Thyroid gland (tissue), 4 donors: ENCODE data around the gene ABL2. TPM values are rescaled to one million over a fixed set of nuclear protein-coding genes. Genes with fewer than 3 reads are reported as not detected.

Experiments used
- DNase-seq, 2 donors: peaks; one replicate each; pipeline ENCODE4 v3.0.0-alpha.2; 2019
- H3K27ac ChIP-seq, 3 donors: fragments of 200-600 bp; sonication (generic); 1 replicate in 2 of 3; 2 replicates in 1 of 3; pipeline ENCODE4 v1.5.1; 2016 to 2019; ENCODE audit warnings: mild to moderate bottlenecking in 1 of 3, moderate library complexity in 1 of 3
- H3K27me3 ChIP-seq: fragments of 200-600 bp; sonication (generic); one replicate; pipeline ENCODE4 v1.5.1; 2019
- H3K36me3 ChIP-seq, 2 donors: fragments of 200-600 bp; sonication (generic); one replicate each; pipeline ENCODE4 v1.5.1; 2016 to 2019
- H3K4me1 ChIP-seq, 2 donors: fragments of 200-600 bp; sonication (generic); one replicate each; pipeline ENCODE4 v1.5.1; 2017 to 2019
- H3K4me3 ChIP-seq, 3 donors: fragments of 200-600 bp; sonication (generic); replicated peaks in 1 of 3; 1 replicate in 2 of 3; 2 replicates in 1 of 3; pipeline ENCODE4 v1.5.1; 2016; ENCODE audit warnings: mild to moderate bottlenecking in 1 of 3
- H3K9me3 ChIP-seq: fragments of 200-600 bp; sonication (generic); one replicate; pipeline ENCODE4 v1.5.1; 2017
- POLR2A ChIP-seq, 2 donors: fragments of 450-650 bp; IDR thresholded peaks; one replicate each; pipeline ENCODE4 v1.6.1; 2017; ENCODE audit warnings: antibody characterized with exemption in 2 of 2, mild to moderate bottlenecking in 2 of 2, moderate library complexity in 1 of 2
- WGBS, 2 donors: methylation state at CpG; one replicate each; pipeline ENCODE4 v1.1.5; 2017; 5-methylcytosine and 5-hydroxymethylcytosine counted together
- intact Hi-C: fragments of 100-400 bp; cut with DNase I; formaldehyde crosslinking; loops from one replicate; pipeline ENCODE4 v1.15.1; 2023
- total RNA-seq, 4 donors: library from RNA; depleted of rRNA; stranded (reverse); fragments of >200 nt; gene quantifications; one replicate each; pipeline ENCODE4 v1.2.3, GENCODE V29; 2016
- TF ChIP-seq, protein P1 (sequence below), 6 experiments: fragments of 200-600 bp in 3 of 6; fragments of 450-650 bp in 3 of 6; sonication (generic) in 3 of 6; IDR thresholded peaks; one replicate each; pipeline ENCODE4 v1.5.1; 2016 to 2019; ENCODE audit warnings: antibody characterized with exemption in 6 of 6, mild to moderate bottlenecking in 2 of 6, inconsistent platforms in 1 of 6, moderate library complexity in 1 of 6

The ABL2 gene
- total RNA-seq, 4 donors from 2014 or later, result 11.8 to 21.2 (median 18.9) TPM

DNA sequence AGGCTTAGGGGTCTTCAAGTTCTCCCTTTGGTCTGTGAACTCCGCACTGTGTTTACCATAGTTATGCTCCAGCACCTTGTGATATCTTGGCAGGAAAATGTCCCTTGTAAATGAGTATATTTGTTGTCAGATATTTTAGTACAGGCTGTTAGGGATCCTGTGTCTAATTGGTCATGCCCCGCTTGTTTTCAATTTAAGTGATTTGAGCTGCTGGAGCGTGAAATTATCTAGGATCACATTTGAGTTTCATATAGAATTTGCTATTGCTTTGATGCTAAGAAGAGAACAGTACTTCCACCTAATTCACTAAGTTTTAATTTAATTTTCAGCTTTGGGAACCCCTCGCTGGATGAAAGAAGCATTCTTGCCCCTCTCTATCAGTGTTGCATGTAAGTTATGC is 163.0 kb downstream of the ABL2 start:
- no peak overlapping the region for H3K27ac ChIP-seq
- no peaks in the 10 kb centered on the region for H3K9me3 ChIP-seq
- 95 to 100% methylated on average over 4 of the region's 4 CpGs for WGBS, 2 donors
- H3K4me1 ChIP-seq, result no peaks in the 10 kb centered on the region
- no peak overlapping the region for H3K4me3 ChIP-seq
- DNase-seq, result no peak
- TF ChIP-seq, protein P1, sequence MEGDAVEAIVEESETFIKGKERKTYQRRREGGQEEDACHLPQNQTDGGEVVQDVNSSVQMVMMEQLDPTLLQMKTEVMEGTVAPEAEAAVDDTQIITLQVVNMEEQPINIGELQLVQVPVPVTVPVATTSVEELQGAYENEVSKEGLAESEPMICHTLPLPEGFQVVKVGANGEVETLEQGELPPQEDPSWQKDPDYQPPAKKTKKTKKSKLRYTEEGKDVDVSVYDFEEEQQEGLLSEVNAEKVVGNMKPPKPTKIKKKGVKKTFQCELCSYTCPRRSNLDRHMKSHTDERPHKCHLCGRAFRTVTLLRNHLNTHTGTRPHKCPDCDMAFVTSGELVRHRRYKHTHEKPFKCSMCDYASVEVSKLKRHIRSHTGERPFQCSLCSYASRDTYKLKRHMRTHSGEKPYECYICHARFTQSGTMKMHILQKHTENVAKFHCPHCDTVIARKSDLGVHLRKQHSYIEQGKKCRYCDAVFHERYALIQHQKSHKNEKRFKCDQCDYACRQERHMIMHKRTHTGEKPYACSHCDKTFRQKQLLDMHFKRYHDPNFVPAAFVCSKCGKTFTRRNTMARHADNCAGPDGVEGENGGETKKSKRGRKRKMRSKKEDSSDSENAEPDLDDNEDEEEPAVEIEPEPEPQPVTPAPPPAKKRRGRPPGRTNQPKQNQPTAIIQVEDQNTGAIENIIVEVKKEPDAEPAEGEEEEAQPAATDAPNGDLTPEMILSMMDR (IDR thresholded peaks at IDR 0.05), result no peak
- TF ChIP-seq POLR2A (IDR thresholded peaks at IDR 0.05), result no peak
- peaks cover 5 to 20% of the 10 kb centered on the region in 2 donors for H3K36me3 ChIP-seq
- H3K27me3 ChIP-seq, result no peaks in the 10 kb centered on the region
- intact Hi-C loops, result no loop called here

DNA sequence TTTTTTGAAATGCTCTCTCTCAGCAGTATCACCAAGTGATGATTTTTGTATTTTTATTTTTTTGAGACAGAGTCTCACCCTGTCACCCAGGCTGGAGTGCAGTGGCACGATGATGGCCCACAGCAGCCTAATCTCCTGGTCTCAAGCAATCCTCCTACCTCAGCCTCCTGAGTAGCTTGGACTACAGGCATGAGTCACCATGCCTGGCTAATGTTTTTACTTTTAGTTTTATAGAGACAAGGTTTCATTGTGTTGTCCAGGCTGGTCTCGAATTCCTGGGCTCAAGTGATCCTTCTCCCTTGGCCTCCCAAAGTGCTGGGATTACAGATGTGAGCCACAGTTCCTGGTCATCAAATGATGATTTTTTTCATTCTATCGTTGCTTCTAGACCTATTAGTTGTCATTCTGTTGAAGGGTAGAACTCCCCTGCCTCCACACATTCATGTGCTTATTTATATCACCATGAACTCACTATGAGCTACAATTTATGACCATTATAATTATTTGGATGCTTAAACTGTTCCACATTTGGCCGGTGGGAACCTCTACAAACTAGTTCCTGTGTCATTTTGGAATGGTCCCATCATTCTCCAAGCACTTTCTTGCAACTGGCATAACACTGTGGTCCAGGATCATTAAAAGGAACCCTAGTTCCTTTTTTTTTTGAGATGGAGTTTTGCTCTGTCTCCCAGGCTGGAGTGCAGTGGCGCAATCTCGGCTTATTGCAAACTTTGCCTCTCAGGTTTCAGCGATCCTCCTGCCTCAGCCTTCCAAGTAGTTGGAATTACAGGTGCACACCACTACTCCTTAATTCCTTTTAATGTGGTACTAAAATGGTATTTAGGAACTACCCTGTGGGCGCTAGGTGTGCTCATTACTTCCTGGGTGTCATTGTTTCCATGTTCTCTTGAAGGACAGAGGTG is 167.9 kb downstream of the ABL2 start:
- 95 to 98% methylated on average over 8 of the region's 8 CpGs for WGBS, 2 donors
- DNase-seq, result no peak

DNA sequence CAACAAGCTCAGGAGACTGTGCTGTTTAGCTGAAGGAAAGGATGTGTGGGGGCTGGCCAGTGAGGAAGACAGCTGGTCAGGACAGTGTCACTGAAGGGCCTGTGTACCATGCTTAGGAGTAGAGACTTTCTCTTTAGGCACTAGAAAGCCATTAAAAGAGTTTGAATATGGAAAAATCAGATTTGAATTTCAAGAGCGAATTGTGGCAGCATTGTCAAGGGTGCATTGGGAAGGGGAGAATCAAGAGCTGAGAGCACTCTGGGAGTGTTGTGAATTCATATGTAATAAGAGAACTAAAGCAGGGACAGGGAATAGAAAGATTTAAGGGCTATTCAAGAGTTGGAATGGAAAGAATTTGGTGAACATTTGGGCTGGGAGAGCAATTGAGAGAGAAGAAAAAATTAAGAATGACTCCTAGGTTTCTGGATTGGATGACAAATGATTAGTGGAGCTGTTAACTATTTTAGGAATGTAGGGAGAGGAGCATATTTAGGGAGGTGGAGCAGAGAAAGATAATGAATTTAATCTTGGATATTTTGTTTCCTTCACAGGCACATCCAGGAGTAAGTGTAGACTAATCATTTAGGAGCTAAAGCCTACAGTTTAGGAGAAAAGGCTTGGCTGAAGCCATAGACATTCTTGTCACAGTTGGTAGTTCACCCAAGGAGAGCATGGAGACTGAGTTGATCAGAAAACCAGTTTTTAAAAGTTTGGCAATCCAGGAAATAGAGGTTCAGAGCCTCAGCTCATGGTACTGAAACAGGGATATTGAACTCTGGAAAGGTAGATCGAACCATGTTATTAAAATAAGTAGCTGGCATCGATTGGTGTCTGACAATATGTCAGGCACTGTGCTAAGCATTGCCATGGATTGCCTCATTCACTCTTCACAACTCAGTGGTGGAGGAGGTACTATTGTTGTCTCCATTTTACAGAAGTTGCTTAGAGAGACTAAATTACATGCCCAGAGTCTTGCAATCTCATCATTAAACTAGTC is 170.7 kb downstream of the ABL2 start:
- DNase-seq, result no peak
- Histone ChIP-seq H3K9me3 (no peaks in the 10 kb centered on the region), H3K27me3 (no peaks in the 10 kb centered on the region), H3K36me3 (no peaks in the 10 kb centered on the region), H3K4me3 (no peak overlapping the region), H3K27ac (no peak overlapping the region), H3K4me1 (no peaks in the 10 kb centered on the region)
- TF ChIP-seq, protein P1 (IDR thresholded peaks at IDR 0.05), result no peak
- intact Hi-C loops, result no loop called here
- 90 to 94% methylated on average over 3 of the region's 3 CpGs for WGBS, 2 donors

More for the DNA sequence above, 167.9 kb downstream of the ABL2 start:
- no peak overlapping the region for H3K27ac ChIP-seq
- H3K9me3 ChIP-seq, result no peaks in the 10 kb centered on the region
- no peaks in the 10 kb centered on the region for H3K4me1 ChIP-seq
- no peak overlapping the region for H3K4me3 ChIP-seq
- no peaks in the 10 kb centered on the region for H3K27me3 ChIP-seq
- intact Hi-C loops, result no loop called here
- TF ChIP-seq, protein P1 (IDR thresholded peaks at IDR 0.05), result no peak
- peaks cover 5 to 6% of the 10 kb centered on the region in 2 donors for H3K36me3 ChIP-seq

DNA sequence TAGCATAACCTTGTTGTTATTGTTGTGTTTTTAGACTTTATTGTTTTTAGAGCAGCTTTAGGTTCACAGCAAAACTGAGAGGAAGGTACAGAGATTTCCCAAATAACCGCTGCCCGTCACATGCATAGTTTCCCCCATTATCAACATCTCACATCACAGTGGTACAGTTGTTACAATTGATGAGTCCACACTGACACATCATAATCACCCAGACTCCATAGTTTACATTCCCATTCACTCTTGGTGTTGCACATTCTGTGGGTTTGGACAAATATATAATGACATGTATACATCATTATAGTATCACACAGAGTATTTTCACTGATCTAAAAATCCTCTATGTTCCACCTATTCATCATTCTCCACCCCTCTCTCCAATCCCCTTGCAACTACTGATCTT is 173.5 kb downstream of the ABL2 start:
- Histone ChIP-seq H3K9me3 (no peaks in the 10 kb centered on the region), H3K4me1 (no peaks in the 10 kb centered on the region), H3K27ac (no peak overlapping the region), H3K36me3 (no peaks in the 10 kb centered on the region), H3K27me3 (no peaks in the 10 kb centered on the region), H3K4me3 (no peak overlapping the region)
- no peak for DNase-seq
- WGBS, 2 donors, result 98% methylated on average over 2 of the region's 2 CpGs
- no peak for TF ChIP-seq POLR2A (IDR thresholded peaks at IDR 0.05)
- TF ChIP-seq, protein P1 (IDR thresholded peaks at IDR 0.05), result no peak
- intact Hi-C loops, result no loop called here
